ENCODE measurements around the gene NRCAM.

Gene NRCAM

GRCh38 chr7:108436906-108437305 is 19.3 kb downstream of the NRCAM start:
- DNase-seq = no peak
- TF ChIP-seq, protein P1, sequence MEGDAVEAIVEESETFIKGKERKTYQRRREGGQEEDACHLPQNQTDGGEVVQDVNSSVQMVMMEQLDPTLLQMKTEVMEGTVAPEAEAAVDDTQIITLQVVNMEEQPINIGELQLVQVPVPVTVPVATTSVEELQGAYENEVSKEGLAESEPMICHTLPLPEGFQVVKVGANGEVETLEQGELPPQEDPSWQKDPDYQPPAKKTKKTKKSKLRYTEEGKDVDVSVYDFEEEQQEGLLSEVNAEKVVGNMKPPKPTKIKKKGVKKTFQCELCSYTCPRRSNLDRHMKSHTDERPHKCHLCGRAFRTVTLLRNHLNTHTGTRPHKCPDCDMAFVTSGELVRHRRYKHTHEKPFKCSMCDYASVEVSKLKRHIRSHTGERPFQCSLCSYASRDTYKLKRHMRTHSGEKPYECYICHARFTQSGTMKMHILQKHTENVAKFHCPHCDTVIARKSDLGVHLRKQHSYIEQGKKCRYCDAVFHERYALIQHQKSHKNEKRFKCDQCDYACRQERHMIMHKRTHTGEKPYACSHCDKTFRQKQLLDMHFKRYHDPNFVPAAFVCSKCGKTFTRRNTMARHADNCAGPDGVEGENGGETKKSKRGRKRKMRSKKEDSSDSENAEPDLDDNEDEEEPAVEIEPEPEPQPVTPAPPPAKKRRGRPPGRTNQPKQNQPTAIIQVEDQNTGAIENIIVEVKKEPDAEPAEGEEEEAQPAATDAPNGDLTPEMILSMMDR (IDR thresholded peaks at IDR 0.05; ENCODE audit: low read depth, low read length) = no peak
- H3K4me3 ChIP-seq (ENCODE audit: low read depth, low read length) = no peak overlapping the region
- peaks cover 10% of the 10 kb centered on the region for H3K4me1 ChIP-seq
- H3K36me3 ChIP-seq = peaks cover 6% of the 10 kb centered on the region; the same call in 1 of the 2 replicates
- H3K27me3 ChIP-seq = no peaks in the 10 kb centered on the region
- no peaks in the 10 kb centered on the region; the same call in 1 of the 2 replicates for H3K9me3 ChIP-seq

- TF ChIP-seq, protein P1 (IDR thresholded peaks at IDR 0.05; ENCODE audit: low read depth, low read length) = no peak
- H3K4me1 ChIP-seq = peaks cover 3% of the 10 kb centered on the region
- H3K27me3 ChIP-seq = no peaks in the 10 kb centered on the region
- H3K9me3 ChIP-seq = no peaks in the 10 kb centered on the region; the same call in 1 of the 2 replicates
- H3K4me3 ChIP-seq (ENCODE audit: low read depth, low read length) = no peak overlapping the region
- DNase-seq = no peak
- H3K36me3 ChIP-seq = peaks cover 14% of the 10 kb centered on the region
Measured at GRCh38 chr7:108434010-108434409, 22.2 kb downstream of the NRCAM start.

DNA sequence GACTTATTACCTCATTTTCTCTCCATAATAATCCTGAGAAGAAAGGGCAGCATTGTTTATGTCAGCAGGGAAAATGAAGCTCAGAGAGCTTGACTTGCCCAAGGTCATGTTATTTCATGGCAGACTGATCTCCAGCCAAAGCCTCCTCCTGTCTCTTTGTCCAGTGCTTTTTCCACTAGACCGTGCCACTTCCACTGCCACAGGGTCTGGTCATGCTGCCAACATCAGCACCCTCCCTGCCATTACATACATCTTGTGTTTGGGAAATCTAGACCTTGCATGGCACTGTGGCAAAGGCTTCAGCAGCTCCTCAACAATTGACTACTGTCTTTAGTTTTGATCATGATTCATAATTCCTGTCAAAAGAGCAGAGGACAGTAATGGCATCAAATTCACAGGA is 25.1 kb downstream of the NRCAM start:
- H3K27me3 ChIP-seq = no peaks in the 10 kb centered on the region

DNA sequence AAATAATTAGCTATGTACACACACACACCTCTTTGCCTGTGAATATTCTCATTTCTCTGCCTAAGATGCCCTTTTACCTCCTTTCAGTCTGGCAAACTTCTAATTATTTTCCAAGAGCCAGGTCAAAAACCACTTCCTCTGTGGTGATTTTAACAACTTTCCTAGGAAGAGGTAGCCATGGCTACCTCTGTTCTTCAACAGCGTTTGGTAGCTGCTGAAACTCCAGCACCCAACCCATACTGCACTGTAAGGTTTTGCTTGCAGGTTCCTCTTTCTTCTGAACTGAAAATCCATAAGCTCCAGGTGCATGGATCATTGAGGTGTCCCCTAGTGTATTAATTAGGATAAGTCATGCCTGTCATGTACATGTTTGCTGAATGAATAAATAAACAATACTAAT is 25.6 kb downstream of the NRCAM start:
- Histone ChIP-seq H3K4me3 (ENCODE audit: low read depth, low read length) (no peak overlapping the region), H3K36me3 (peaks cover 13% of the 10 kb centered on the region), H3K9me3 (no peaks in the 10 kb centered on the region), H3K27me3 (no peaks in the 10 kb centered on the region), H3K4me1 (peaks cover 32% of the 10 kb centered on the region)
- no peak for DNase-seq
- TF ChIP-seq, protein P1 (IDR thresholded peaks at IDR 0.05; ENCODE audit: low read depth, low read length) = no peak

More for the DNA sequence above, 25.1 kb downstream of the NRCAM start:
- TF ChIP-seq, protein P1 (IDR thresholded peaks at IDR 0.05; ENCODE audit: low read depth, low read length) = no peak
- no peak overlapping the region for H3K4me3 ChIP-seq (ENCODE audit: low read depth, low read length)
- DNase-seq = no peak
- peaks cover 28% of the 10 kb centered on the region for H3K4me1 ChIP-seq
- H3K36me3 ChIP-seq = peaks cover 13% of the 10 kb centered on the region
- H3K9me3 ChIP-seq = no peaks in the 10 kb centered on the region

DNA sequence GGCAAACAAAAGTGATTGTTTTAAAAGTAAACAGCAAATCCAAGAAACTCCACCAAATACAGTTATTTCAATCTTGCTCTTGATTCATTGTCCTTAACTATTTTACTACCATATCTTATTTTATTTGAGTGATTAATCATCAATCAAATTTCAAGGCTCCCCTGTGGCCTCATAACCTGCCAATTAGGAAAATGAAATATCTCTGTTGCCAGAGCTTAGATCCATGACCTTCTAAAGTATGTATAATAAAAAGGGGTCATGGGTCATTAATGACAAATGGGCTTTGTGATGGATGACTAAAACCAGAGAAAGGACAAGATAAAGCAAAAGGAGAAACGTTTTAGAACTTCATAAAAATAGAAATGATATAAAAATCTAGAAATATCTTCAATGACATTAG is 28.5 kb downstream of the NRCAM start:
- TF ChIP-seq, protein P1 (IDR thresholded peaks at IDR 0.05; ENCODE audit: low read depth, low read length) = no peak

DNA sequence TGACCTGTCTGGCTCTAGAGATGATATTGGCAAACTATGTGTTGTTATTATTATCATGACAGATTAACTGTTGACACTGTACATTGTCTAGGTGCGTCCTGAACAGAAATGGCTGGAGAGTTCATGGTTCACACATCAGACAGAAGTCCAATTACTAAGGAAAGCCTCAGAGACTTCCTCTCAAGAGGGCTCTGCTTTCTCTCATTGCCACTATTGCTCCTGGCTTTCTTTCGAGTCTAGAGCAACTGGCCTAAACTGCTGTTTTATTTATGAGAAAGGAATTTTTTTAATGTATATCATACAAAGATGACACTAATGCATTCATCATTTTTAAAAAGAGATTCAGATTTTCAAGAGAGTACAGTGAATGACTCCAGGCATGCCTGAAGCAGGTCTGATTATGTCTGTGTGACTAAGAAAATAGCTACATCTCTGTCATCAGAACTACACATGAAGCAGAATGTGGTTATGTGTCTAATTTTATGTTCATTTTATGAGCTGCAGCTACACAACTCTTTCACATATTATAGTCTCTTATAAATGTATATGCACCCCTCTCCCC is 30.4 kb downstream of the NRCAM start:
- no peaks in the 10 kb centered on the region for H3K27me3 ChIP-seq
- DNase-seq = no peak

More for the DNA sequence above, 28.5 kb downstream of the NRCAM start:
- Histone ChIP-seq H3K9me3 (no peaks in the 10 kb centered on the region), H3K27me3 (no peaks in the 10 kb centered on the region), H3K4me1 (peaks cover 41% of the 10 kb centered on the region), H3K4me3 (ENCODE audit: low read depth, low read length) (no peak overlapping the region), H3K36me3 (peaks cover 13% of the 10 kb centered on the region)
- no peak for DNase-seq

More for the DNA sequence above, 30.4 kb downstream of the NRCAM start:
- TF ChIP-seq, protein P1 (IDR thresholded peaks at IDR 0.05; ENCODE audit: low read depth, low read length) = no peak
- Histone ChIP-seq H3K36me3 (peaks cover 4% of the 10 kb centered on the region), H3K4me3 (ENCODE audit: low read depth, low read length) (no peak overlapping the region), H3K4me1 (peaks cover 43% of the 10 kb centered on the region), H3K9me3 (no peaks in the 10 kb centered on the region)

Data from BE2C (cell line).